HG03045 (cell line): Measurements from ENCODE around the gene FETUB.
"Not testable (repeated sequence)": the region's sequence is repeated elsewhere in the genome, so short reads cannot be mapped to it uniquely, and the experiment has no call there.

Source experiments
- ATAC-seq: cut with Tn5 transposase; IDR thresholded peaks from one replicate; pipeline ENCODE4 v1.9.1; 2021; ENCODE audit warnings: mild to moderate bottlenecking, moderate library complexity; ENCODE audit not compliant: unreplicated experiment

Gene FETUB

DNA sequence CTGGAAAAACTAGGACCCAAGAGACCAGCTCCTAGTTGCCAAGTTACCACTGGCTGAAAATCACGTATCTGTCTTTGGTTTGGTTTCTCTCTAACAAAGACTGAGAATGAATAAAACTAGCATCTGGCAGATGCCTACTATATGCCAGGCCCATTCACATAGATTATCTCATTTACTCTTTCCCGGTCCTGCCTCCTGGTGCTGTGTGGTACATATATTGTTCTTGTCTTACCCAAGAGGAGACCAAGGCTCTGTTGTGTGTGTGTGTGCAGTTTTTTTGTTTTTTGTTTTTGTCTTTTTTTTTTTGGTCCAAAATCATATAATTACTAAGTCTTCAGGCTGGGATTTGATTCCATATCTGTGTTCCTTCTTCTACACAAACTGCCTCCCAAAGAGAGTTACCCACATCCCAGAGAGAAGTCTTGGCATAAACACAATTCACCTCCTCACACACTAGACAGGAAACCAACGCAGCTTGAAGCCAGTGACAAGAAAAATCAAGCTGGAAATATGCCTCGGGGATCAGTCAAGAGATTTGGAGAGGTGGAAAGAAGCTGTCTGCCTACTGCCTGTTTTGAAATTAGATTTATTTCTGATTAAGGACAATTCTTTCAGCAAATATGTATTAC is 26.4 kb upstream of the FETUB start:
- ATAC-seq = no peak

DNA sequence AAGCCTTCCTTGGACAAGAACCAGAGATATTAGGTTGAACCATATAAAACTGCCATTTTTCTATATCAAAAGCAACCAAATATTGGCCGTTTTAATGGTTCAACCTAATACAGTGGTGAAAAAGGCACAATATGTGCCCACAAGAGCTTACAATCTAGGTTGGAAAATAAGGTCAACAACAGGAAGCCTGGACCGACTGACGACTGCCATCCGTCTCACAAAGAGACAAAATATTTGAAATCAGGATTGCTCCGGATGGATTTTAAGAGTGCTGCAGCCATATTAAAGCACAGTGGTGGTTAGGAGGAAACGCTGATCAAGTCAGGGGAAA is 26.0 kb upstream of the FETUB start:
- ATAC-seq = no peak

DNA sequence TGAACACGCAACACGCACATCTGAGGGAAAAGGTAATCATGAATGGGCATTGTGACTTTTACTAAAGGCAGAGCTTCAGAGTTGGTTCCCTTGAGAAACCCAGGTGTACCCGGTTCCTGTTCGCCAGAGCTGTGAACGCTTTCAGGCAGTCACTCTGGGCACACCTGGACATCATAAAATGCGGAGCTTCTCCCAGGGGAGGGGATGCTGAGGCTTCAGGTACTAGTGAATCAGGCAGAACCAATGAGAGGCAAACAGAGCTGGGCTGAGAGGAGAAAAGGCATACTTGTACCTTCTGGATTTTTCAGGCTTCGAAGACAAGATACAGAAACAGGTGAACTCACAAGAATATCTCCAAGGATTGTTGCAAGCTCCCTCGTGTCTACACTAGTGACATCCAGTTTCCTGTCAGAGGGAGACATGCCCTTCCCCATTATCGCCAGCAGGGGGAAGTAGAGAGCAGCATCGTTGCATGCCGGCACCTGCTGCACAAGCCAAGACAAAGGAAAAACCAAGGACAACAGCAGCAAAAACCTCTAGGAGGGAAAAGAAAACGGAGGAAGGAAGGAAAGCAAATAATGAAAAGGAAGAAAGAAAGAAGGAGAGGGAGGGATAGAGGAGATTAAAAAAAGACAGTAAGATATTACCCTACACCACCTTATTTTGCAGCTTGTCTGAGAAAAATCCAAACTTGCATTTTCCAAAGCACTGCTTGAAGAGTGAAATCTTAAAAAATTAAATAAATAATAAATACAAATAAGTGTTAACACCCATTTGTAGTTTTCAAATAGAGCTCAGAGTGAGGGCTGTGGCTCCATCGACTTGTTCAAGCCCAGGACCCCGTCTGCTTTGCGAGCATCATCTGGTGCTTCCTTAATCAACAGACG is 25.4 kb upstream of the FETUB start:
- no peak for ATAC-seq

DNA sequence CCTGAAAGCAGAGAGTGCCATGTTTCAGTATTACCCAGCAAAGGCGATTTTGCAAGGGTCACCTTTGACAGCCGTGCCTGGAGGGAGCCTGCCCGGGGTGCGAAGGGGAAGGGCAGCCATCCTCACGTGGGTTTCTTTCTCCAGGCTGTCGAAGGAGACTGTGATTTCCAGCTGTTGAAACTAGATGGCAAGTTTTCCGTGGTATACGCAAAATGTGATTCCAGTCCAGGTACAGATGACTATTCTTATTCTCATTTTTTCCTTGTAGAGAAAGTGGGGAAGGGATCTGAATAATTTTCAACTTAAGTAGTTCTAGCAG is 23.9 kb upstream of the FETUB start:
- ATAC-seq = no peak

DNA sequence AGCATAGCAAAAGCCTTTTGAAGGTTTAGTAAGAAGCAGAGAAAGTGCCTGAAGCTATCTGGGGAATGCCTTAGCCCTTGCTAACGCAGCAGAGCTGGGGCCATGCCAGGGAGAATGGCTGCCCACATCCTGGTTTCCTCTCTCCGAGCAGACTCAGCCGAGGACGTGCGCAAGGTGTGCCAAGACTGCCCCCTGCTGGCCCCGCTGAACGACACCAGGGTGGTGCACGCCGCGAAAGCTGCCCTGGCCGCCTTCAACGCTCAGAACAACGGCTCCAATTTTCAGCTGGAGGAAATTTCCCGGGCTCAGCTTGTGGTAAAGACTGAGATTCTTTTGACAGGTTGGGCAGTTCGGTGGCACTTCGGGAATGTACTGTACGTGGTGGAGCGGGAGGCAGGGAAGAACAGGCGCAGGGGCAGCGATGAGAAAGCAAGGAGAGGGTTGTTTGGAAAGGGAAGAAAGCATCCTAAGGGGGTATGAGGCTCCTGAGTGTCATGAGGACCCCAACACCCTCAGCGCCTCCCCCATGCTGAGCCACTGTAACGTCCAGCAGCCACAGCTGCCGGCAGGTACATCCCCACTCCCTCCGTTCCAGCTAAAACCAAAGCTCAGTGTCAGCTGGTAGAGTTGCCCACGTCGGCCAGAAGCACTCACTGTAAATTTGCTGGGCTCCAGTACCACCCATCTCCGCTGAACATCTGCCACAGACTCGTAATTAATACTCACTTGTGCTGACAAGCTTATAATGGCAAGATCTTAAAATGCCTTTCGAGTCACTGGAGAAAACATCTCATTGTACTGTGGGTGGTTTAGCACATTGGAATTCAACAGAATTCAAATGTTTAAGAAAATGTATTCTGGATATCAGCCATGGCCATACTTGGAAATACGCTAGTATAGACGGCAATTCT is 22.9 kb upstream of the FETUB start:
- ATAC-seq = peak; percentile 91

DNA sequence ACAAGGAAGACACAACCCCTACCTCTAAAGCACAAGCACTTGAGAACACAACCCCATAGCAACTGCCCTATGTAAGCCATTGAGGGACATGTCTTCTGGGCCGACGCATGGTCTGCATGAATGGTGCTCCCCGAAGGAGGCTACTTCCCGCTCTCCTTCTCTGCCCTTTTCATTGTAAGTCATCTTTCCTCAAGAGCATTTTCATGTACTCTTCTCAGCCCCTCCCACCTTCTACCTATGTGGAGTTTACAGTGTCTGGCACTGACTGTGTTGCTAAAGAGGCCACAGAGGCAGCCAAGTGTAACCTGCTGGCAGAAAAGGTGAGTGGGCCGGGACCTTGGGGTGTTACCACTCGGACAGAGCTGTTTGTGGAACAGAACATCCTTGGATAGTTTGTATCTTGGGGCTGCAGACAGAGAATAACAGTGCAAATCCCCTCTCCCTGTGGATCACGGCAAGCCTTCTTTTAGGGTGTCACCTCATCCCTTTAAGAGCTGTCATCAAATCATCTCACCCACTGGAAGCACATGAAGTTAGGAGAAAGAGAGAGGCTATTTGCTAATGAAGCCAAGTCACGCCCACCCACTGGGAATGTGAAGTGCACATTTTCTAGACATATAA is 21.8 kb upstream of the FETUB start:
- ATAC-seq = no peak

DNA sequence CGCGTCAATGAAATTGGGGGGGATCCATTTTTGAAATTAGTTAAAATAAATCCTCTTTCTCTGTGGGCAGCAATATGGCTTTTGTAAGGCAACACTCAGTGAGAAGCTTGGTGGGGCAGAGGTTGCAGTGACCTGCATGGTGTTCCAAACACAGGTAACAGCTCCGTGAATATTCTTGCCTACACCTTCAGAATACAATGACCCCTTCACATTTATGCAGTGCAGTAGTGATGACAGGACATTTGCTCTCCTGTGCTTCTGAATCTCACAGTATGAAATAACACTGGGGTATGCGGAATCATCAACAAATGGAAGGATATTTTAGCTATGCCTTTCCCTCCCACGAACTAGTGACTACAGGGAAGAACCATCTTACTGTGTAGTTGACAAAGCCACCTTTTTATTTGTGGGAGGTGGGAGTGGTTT is 20.4 kb upstream of the FETUB start:
- ATAC-seq = no peak

DNA sequence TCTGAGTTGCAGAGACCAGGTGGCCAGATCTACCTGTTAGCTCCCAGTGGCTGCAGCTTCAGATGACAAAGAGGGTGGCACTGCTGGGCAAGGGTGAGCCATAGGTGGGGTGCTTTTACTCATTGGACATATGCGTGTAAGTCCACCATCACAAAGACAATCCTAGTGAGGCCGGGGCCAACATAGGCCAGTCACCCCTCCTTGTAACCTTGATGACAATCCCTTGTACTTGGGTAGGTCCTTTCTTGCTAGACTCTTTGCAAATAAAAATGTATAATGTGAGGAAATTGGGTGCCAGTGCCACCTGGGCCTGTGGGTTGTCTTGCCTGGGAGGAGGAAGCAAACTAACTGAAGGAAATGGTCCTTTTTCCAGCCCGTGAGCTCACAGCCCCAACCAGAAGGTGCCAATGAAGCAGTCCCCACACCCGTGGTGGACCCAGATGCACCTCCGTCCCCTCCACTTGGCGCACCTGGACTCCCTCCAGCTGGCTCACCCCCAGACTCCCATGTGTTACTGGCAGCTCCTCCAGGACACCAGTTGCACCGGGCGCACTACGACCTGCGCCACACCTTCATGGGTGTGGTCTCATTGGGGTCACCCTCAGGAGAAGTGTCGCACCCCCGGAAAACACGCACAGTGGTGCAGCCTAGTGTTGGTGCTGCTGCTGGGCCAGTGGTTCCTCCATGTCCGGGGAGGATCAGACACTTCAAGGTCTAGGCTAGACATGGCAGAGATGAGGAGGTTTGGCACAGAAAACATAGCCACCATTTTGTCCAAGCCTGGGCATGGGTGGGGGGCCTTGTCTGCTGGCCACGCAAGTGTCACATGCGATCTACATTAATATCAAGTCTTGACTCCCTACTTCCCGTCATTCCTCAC is 19.7 kb upstream of the FETUB start:
- ATAC-seq = no peak

DNA sequence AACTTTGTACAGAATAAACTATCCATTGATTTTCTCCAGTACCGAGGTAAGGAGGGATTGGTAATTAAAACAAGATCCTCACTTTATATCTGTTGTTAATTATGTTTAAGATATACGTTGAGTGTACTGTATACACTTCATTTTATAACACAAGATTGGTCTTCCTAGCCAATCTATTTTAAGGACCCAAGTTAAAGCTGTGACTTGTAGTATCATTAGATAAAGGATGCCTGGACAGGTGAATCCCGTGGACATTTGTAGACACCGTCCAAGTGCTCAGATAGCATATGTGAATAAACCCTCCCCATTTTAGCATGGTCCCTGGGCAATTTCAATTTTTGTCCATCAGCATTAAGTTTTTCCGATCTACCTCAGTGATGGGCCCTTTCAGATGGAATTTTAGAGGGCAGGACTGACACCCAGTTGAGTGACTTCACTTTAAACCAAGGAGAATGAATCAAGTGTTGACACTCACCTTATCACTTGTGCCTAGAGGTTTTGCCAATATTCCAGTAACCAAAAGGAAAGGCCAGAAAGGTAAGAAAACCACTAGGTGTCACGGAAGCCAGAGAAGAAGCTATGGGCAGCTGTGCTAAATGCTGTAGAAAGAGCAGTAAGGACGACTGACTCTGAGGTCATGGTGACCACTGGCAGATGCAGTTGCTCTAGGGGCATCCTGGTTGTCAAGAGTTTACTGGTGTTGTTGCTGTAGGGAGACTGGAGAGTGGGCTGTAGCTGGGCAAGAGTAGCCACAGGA is 18.1 kb upstream of the FETUB start:
- no peak for ATAC-seq

DNA sequence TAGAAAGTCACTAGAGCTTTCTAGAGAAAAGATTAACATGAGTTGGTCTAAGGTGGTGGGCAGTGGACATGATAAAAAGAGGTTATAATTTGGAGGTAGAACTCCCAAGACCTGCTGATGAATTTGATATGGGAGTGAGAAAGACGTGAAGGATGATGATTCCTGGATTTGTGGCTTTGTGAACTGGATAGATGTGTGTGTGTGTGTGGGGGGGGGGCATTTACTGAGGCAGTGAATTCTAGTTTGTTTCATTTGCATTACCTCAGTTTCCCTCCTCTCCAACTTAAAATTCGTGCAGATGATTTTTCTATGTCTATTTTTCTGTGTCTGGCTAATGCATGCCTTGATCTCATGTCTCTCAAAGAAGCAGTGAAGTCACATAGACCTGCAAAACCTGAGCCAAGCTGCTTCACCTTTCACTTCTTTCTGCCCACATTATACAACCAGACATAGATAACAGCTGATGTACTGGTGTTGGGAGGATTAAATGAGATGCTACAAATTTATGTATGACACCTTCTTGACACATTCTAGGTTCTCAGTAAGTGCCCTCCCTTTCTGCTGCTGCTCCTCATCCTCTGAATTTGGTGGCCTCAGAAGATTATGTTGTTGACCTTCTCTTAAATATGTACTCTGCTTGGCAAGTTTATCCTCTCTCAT is 17.4 kb upstream of the FETUB start:
- ATAC-seq = no peak

DNA sequence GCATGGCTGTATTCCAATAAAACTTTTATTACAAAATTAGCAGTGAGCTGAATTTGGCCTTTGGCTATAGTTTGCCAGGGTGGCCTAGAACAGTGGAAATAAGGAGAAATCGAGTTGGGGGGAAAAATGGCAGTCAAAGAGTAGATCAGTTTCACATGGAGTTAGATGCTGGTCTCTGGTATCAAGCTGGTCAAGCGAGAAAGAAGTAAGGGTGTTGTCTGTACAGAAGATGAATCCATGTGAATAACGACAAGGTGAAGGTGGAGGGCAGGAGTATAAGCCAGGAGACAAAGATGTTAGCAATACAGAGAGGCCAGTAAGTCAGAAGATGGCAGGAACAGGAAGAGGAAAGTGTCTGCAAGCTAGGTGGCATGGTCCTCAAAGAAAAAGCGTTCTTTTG is 15.6 kb upstream of the FETUB start:
- ATAC-seq = no peak

DNA sequence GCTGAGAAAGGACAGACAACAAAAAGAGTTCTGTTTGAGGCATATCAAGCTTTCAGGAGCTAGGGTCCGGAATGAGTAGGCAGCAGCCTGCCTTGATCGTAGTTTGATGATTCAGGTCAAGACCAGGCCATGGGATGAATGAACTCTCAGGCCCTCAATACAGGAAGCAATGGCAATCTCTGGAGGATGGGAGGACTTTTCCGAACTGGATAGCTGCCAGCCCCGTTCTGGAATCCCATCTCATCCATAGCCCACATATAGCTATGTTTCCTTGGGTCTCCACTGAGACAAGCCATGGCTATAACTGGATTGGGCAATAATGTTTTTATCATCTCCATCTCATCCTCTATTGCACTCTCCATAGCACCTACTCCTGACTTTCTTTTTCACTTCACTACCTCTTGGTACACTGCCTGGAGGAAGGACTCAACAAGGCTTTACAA is 14.6 kb upstream of the FETUB start:
- no peak for ATAC-seq

DNA sequence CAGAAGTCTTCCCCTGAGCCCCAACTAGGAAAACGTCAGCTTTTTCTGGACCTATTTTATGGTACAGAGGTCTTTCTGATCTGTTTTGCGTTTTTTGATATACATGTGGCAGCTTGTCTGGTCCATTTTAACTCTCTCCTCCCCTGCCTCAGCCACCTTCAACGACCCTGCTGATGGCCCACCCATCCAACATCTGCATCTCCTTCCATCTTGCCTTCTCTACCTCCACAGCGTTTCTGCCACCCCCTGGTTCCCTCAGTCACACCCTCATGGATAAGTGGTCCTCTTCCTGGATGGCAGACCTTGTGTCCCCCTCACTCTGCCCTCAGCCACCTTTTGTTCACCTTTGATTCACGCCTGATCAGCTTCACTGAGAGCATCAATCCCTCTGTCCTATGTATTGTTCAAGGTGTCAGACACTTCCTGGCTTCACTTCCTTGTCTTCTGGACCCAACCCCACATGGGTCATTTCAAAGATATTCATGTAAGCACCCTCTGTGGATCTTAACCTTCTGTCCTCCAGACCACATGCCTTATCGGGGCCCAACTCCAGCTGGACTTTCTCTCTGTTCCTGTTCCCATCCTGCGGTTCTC is 13.8 kb upstream of the FETUB start:
- ATAC-seq = no peak

DNA sequence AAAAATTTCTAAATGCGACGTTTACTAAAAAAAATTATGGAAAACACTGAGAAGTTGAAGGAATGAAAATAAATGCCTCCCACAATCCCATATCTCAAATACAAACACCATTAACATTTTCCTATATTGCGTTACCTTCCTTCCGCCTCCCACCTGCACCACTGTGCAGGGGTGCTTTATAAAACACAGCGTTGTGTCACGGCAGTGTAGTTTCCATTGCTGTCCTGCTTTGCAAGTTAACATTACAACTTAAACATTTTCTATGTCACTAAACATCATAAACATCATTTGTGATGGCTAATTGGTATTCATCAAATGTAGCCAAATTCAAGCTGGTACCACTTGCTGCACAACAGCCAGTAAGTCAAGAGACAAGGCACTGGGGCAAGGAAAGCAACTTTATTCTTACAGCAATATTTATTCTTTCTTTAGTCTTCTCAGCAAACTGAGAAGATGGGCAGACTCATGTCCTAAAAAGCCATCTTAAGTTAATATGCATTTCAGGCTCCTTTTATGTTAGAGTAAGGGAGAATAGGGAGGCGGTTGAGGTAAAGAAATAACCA is 12.3 kb upstream of the FETUB start:
- ATAC-seq = no peak

DNA sequence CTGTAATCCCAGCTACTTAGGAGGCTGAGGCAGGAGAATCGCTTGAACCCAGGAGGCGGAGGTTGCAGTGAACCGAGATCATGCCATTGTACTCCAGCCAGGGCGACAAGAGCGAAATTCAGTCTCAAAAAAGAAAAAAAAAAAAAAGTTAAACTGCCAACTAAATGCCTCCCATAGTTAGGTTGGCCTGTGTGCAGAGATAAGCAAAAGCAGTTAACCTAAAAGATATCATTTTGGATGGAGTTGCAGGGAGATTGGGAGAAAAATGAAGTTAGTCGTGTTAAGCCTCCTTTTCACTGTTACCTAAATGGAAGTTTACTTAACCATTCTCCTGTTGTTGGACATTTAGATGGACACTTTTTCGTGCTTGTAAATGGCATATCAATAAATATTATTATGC is 11.4 kb upstream of the FETUB start:
- no peak for ATAC-seq

DNA sequence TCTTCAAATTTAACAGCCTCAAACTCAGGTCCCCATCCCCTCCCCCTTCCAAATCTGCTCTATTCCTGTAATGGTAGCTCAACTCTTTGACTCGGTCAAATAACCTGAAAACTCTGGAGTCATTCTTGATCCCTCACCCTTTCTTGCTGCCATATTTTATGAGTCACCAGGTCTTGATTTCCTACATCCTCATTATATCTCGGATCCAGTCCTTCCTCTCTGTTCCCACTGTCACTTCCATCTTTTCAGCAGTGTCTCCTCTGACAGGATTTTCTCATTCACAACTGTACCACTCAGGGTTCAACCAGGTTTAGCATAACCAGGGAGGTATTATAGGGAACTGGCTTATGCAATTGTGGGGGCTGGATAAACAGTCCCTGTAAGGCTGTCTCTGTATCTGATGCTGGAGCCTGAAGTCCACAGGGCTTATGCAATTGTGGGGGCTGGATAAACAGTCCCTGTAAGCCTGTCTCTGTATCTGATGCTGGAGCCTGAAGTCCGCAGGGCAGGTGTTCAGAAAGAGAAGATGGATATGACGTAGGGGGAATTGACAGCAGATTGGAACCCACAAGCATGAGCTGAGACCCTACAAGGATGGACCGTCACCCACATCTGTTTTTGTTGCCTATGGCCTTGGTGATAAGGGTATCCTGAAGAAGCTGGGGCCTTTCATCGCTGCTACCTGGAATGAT is 9.1 kb upstream of the FETUB start:
- ATAC-seq = no peak

DNA sequence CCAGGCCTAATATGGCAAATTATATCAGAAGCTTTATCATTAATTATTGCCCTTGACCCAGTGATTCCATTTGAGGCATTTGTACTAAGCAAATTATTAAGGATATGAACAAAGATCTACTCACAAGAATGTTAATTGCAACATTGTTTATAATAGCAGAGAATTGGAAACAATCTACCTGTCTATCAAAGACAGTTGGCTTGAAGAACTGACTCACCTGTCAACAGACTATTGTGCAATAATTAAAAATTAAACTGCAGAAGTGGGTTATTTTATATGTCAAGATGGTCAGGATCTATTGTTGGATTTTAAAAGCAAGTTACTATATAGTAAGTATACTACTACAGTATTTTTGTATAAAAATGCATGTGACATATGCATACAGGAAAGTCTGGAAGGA is 6.7 kb upstream of the FETUB start:
- no peak for ATAC-seq

DNA sequence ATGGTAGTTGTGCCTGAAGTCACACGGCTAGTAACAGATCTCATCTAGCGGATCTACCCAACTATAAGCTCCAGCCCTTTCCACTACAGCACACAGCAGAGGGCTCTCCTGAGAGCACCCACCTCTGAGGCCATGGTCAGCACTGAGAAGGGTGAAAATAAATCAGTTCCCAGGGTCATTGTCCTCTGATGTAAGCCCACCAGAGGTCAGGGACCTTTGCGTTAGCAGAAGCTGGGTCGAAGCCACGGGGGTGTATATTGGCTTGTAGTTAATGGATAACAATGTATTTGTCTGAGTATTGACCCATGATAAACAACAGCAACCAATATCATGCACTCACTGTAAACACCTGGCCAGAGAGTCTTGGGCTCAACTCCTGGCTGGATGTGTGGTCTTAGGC is 6.0 kb upstream of the FETUB start:
- not testable (repeated sequence) for ATAC-seq
